ENCODE results near the gene MED13L. TPM values are rescaled to one million over a fixed set of nuclear protein-coding genes. Genes with fewer than 3 reads are reported as not detected.

The MED13L gene
- total and polyA plus RNA-seq, 2 donors (not counting 1 experiment from before 2014, with no cell fraction given): 20.3 to 207 TPM

GRCh38 chr12:116160883-116161458, 116.5 kb downstream of the MED13L start:
- Histone ChIP-seq H3K9ac (ENCODE audit: low read length) (no peak overlapping the region), H3K4me2 (replicated peaks; ENCODE audit: low read depth, low read length, poor library complexity, severe bottlenecking) (no peak overlapping the region), H3K79me2 (ENCODE audit: control insufficient read depth, insufficient read depth, low read length) (peaks cover 98% of the 10 kb centered on the region), H3K36me3 (replicated peaks in 1 of 2; ENCODE audit: control extremely low read depth in 1 of 2, control insufficient read depth in 1 of 2, extremely low read depth in 1 of 2, insufficient read depth in 2 of 2, low read length in 1 of 2) (peaks cover 0 to 2% of the 10 kb centered on the region in 2 experiments), H2AFZ (ENCODE audit: insufficient read depth, low read depth, low read length, poor library complexity, severe bottlenecking) (no peak overlapping the region), H3K27me3 (replicated peaks in 1 of 4; ENCODE audit: control extremely low read depth in 1 of 4, control insufficient read depth in 3 of 4, insufficient read depth in 4 of 4, low read length in 3 of 4) (no peaks in the 10 kb centered on the region), H4K20me1 (ENCODE audit: control insufficient read depth, insufficient read depth, low read length, poor library complexity, severe bottlenecking) (peaks cover 86% of the 10 kb centered on the region), H3K27ac (ENCODE audit: low read length in 2 of 2) (no peak overlapping the region), H3K9me3 (ENCODE audit: control extremely low read depth in 1 of 3, control insufficient read depth in 2 of 3, insufficient read depth in 1 of 3, low read length in 2 of 3) (no peaks in the 10 kb centered on the region), H3K4me1 (ENCODE audit: control insufficient read depth in 2 of 2, insufficient read depth in 2 of 2, low read length in 2 of 2) (peaks cover 7 to 16% of the 10 kb centered on the region in 2 donors), H3K4me3 (ENCODE audit: control extremely low read depth in 1 of 5, extremely low read depth in 1 of 5, insufficient read depth in 1 of 5, low read depth in 2 of 5, low read length in 4 of 5) (no peak overlapping the region)
- DNase-seq (no peak), ATAC-seq (ENCODE audit: low read depth) (no peak)
- H3K4me1 Mint-ChIP-seq: peaks cover 62% of the 10 kb centered on the region
- intact Hi-C loops (cut with micrococcal nuclease): no loop called here
- CTCF ChIA-PET: no interaction called here
- 96% methylated on average over 4 of the region's 7 CpGs for whole genome bisulfite sequencing (ENCODE audit: insufficient coverage)
- H3K4me3 Mint-ChIP-seq: no peak overlapping the region
- H3K27me3 Mint-ChIP-seq: no peaks in the 10 kb centered on the region
- TF ChIP-seq, protein P1, sequence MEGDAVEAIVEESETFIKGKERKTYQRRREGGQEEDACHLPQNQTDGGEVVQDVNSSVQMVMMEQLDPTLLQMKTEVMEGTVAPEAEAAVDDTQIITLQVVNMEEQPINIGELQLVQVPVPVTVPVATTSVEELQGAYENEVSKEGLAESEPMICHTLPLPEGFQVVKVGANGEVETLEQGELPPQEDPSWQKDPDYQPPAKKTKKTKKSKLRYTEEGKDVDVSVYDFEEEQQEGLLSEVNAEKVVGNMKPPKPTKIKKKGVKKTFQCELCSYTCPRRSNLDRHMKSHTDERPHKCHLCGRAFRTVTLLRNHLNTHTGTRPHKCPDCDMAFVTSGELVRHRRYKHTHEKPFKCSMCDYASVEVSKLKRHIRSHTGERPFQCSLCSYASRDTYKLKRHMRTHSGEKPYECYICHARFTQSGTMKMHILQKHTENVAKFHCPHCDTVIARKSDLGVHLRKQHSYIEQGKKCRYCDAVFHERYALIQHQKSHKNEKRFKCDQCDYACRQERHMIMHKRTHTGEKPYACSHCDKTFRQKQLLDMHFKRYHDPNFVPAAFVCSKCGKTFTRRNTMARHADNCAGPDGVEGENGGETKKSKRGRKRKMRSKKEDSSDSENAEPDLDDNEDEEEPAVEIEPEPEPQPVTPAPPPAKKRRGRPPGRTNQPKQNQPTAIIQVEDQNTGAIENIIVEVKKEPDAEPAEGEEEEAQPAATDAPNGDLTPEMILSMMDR (IDR thresholded peaks at IDR 0.05): no peak
- no peaks in the 10 kb centered on the region for H3K9me3 Mint-ChIP-seq (ENCODE audit: insufficient read depth)
- H3K27ac Mint-ChIP-seq: no peak overlapping the region
- POLR2A ChIA-PET: no interaction called here

DNA sequence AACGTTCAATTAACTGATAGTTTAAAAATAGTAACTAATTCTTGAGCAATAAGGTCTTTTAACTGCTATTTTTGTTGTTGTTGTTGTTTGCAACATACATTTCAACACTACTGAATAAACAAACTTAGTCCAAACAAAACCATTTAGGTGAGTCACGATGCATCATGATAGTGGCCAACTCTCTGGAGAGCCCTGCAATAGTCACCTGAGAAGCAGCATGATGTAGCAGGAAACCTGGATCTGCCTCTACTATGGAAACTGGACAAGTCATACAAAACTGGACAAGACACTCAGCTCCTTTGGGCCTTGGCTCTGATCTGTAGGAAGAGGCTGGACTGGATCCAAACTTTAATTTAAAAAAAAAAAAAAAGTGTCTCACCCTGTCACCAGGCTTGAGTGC, 117.3 kb downstream of the MED13L start:
- Mint-ChIP-seq H3K4me1 (peaks cover 55% of the 10 kb centered on the region), H3K27ac (no peak overlapping the region), H3K27me3 (no peaks in the 10 kb centered on the region), H3K9me3 (ENCODE audit: insufficient read depth) (no peaks in the 10 kb centered on the region), H3K4me3 (no peak overlapping the region)
- H3K4me3 ChIP-seq (ENCODE audit: control extremely low read depth in 1 of 5, extremely low read depth in 1 of 5, insufficient read depth in 1 of 5, low read depth in 2 of 5, low read length in 4 of 5): no peak overlapping the region
- POLR2A ChIA-PET: no interaction called here
- no peaks in the 10 kb centered on the region for H3K27me3 ChIP-seq (replicated peaks in 1 of 4; ENCODE audit: control extremely low read depth in 1 of 4, control insufficient read depth in 3 of 4, insufficient read depth in 4 of 4, low read length in 3 of 4)
- CTCF ChIA-PET: no interaction called here
- TF ChIP-seq, protein P1 (IDR thresholded peaks at IDR 0.05): no peak
- TF ChIP-seq EZH2 (IDR thresholded peaks at IDR 0.05; ENCODE audit: borderline replicate concordance, insufficient read depth, low read depth, low read length, poor library complexity, severe bottlenecking): no peak
- no peak overlapping the region for H3K4me2 ChIP-seq (replicated peaks; ENCODE audit: low read depth, low read length, poor library complexity, severe bottlenecking)
- no peak overlapping the region for H2AFZ ChIP-seq (ENCODE audit: insufficient read depth, low read depth, low read length, poor library complexity, severe bottlenecking)
- DNase-seq (no peak), ATAC-seq (ENCODE audit: low read depth) (no peak)
- no peaks in the 10 kb centered on the region for H3K9me3 ChIP-seq (ENCODE audit: control extremely low read depth in 1 of 3, control insufficient read depth in 2 of 3, insufficient read depth in 1 of 3, low read length in 2 of 3)
- peaks cover 4 to 16% of the 10 kb centered on the region in 2 donors for H3K4me1 ChIP-seq (ENCODE audit: control insufficient read depth in 2 of 2, insufficient read depth in 2 of 2, low read length in 2 of 2)
- H4K20me1 ChIP-seq (ENCODE audit: control insufficient read depth, insufficient read depth, low read length, poor library complexity, severe bottlenecking): peaks cover 84% of the 10 kb centered on the region
- no peak overlapping the region for H3K27ac ChIP-seq (ENCODE audit: low read length in 2 of 2)
- peaks cover 0 to 2% of the 10 kb centered on the region in 2 experiments for H3K36me3 ChIP-seq (replicated peaks in 1 of 2; ENCODE audit: control extremely low read depth in 1 of 2, control insufficient read depth in 1 of 2, extremely low read depth in 1 of 2, insufficient read depth in 2 of 2, low read length in 1 of 2)
- 60% methylated on average over 1 of the region's 2 CpGs for WGBS (ENCODE audit: insufficient coverage)
- no peak overlapping the region for H3K9ac ChIP-seq (ENCODE audit: low read length)
- peaks cover 98% of the 10 kb centered on the region for H3K79me2 ChIP-seq (ENCODE audit: control insufficient read depth, insufficient read depth, low read length)
- intact Hi-C loops (cut with micrococcal nuclease): no loop called here

All from B cell (primary cell).